Limb (tissue), 2 donors: ENCODE data around the gene IFNA5.
A peak's percentile ranks its signal among the peaks of the same experiment; 100 is the strongest.

Experiments
- DNase-seq, 2 donors: peaks; one replicate each; pipeline ENCODE4 v3.0.0-alpha.2; 2016; ENCODE audit errors: extremely low spot score in 2 of 2

IFNA5 gene

DNA sequence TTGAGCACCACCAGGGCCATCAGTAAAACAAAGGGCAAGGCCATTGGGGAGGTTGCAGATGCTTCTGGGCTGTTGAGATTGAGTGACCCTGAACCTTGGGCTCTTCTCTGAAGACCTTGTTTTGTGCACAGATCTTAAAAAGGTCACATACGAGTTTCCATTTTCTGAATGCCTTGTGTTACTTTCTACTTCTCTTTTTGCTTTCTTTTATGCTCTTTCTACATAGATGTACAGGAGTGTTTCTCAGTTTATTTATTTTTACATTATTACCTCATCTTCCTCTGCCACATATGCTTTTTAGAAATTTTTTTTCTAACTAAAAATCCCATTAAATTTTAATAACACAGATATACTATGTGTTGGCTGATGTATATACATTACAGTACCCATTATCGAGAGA is at the start of gene IFNA5:
Gene IFNA5, minus strand, starts transcription at position 101 of the 400 bp plus-strand sequence. Its CDS starts 57 bp downstream, at position 44.
- DNase-seq, result no peak

DNA sequence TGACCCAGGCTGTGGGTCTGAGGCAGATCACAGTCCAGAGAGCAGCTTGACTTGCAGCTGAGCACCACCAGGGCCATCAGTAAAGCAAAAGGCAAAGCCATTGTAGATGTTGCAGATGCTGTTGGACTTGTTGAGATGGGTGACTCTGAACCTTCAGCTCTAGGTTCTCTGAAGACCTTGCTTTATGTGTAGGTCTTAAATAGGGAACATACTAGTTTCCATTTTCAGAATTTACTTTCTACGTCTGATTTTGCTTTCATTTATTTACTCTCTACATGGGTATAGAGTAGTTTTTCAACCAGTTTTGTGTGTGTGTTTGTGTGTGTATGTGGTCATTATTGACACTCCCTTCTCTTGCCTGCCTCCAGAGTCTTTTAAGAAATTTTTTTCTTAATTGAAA is 45.7 kb upstream of the IFNA5 start, which contains the start of gene IFNA6:
Gene IFNA6, minus strand, starts transcription at position 101 of the 400 bp plus-strand sequence. Its CDS starts 0 bp downstream, at position 101.
- DNase-seq, result no peak

DNA sequence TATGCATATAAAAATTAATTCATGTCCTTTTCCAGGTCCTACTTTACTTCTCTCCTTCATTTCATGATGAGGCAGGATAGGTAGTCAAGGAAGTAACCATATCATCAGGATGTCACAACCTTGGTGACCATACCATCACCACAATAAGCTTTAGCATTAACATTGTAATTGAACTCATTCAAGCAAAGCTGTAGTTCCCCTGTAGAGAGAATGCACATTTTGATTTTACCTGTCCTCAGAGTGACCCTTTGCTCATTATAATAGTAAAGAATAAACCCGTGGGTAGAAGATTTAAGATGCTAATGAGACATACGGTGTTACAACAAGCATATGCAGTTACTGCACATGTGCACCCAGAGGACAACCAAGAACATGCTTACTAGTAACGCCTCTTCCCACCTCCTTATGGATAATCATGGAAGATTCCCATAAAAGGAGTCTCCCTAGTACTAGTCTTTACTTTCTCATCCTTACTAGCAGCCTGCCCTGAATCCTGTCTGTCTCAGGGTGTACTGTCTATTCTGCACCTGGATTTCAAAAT is 43.4 kb upstream of the IFNA5 start:
- no peak for DNase-seq

DNA sequence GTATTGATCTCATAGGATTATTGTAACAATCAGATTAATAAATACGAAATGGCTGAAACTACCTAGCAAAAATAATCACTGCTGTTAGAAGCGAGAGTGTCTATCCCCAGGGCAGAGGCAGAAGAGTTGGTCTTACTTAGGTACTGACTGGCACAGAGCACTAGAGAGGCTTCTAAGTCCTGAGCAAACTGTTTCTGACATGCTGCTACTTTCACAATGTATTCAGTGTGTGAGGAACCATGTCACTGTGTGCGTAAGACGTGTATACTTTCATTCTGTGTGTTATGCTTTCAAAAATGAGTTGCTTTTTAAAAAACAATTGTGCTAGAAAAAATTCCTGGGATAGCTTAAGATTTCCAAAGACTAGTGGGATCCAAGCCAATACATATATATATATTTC is 35.6 kb upstream of the IFNA5 start:
- DNase-seq, result no peak

DNA sequence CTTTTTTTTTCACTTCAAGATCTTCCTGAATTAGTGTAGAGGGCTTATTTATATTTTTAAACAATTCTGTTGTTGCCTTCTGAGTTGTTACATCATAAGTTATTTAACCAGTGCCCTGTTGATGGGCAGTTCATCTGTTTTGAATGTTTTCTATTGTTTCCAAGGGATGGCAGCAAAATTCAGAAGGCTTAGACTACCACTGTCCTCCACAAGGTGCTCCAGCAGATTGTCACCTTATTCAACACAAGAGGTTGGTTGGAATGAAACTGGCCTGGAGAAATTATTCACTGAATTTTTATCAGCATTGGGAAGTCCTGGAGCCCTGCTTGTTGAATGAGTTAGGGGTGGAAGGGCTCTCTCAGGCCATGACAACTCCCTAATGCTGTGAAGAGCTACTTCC is 31.3 kb upstream of the IFNA5 start:
- no peak for DNase-seq

DNA sequence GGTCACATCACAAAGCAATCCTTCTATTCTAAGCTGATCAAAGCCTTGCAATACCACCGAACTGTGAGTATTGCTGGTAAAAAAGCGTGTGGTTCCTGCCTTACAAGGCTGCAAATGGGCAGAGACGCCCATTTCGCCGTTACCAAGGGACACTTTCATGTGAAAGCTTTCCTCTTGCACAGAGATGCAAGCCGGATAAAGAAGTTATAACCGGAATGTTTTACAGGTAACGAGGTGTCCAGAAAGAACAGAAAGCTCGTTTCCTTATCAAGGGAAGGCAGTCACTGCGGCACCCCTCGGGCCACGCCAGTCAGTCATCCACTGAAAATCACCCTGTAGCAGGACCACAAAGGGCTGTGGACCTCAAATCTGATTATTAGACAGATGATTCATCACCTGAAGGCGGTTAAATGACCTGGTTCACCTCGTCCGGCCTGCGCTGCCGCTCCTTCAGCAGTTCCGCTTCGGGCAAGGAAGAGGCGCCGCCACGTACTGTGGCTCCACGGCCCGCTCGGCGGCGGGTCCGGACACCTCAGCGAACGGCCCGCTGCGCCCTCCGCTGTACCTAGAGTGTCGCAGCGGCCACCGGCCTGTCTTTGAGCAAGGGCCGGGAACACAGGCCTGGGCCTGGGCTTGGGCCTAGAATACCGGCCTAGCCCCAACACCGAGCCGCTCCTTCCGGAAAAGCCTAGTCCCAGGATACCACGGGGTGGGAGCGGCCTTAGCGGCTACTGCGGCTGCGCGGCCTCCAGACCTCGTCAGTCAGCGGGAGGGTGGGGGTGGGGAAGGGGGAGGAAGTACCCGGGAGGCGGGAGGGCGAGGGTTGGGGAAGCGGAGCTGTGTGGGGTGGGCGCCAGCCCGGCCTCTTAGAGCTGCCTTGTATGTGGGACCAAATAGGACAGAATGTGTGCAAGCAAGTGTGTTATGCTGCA is 29.9 kb upstream of the IFNA5 start, which contains the start of gene KLHL9:
Gene KLHL9, minus strand, starts transcription at position 704 of the 932 bp plus-strand sequence. Its CDS starts 545 bp downstream, at position 159.
- peak; percentile 92 to 96 for DNase-seq

DNA sequence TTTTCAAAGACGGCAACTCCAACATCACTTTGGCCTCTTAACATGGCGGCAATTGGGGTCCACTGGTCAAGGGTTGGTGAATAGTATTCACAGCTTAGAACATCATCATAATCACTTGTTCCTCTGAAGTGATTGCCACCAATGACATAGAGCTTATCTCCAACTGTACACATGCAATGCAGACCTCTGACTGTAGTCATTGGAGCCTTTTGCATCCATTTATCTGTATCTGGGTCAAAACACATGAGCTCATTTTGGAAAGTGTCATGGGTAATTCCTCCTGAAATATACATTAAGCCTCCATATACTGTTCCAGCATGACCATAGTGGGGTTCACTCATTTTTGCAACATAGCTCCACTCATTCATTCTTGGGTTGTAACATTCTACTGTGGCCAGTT is 28.1 kb upstream of the IFNA5 start:
- no peak for DNase-seq

DNA sequence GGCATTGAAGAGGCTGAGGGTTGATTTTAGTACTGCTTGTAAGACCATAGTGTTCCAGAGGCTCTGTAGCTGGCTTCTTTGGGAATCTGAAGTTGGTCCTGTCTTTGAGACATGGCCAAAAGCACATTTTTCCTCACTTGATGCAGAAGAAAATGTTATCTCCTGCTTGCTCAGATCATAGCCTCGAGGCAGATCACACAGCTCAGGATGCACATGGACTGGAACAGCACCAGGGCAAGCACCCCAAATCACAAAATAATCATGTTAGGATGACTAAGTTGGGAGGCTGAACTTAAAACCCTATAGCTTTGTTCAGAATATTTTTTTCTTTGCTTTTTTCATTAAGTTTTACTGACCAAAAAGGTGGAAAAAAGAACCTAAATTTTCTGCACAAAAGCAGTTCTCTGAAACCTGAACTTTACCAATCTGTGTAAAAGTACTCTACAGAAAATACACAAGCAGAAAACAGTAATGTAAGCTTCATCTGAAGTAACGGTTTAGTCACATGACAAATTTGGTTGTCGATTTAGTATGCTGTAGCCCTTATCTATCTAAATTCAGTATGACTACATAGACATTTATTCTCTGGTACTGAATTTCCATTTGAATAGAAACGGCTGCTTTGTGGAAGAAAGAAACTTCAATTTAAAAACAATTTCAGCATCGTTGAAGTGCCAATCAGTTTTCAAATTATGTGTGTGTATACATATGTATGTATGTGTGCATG is 26.7 kb upstream of the IFNA5 start:
- no peak for DNase-seq

DNA sequence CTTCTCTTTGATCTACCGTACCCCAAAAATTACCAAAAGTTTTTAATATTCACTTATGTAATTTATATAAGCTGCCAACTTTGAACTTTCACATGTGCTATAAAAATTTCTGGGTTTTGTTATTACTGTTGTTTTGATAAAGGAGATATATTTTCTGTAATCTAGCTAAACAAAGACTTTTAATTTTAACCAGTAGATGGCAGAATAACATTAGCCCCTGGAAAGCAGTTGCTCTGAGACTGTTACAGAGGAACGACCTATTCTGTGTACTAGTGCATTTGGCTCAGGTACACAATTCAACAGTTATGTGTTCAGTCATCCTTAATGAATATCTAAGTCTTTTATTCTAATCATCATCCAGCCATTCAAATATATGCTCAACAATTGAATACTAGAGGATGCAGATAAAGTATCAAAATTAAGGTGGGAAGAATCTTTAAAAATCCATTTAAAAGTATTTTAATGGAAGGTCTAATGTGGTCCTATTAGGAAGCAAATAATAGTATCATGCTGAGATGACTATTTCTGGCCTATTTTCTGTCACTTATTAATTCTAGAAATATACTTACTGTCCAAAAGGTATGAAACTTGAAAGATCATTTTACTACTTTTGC is 21.5 kb upstream of the IFNA5 start:
- DNase-seq, result peak in 1 of 2 donors; percentile 66

DNA sequence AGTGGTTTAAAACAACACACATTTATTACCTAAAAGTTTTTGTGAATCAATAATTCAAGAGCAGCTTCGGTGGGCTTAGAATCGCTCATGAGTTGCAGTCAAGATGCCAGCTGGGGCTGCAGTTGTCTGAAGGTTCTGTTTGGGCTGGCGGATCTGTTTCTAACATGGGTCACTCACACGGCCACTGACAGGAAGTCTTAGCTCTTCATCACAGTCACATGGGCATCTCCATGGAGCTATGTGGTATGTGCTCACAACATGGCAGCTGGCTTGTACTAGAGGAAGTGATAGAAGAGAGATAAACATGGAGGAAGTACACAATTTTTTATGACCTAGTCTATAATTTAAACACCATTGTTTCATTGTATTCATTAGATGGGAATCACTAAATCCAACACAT is 18.9 kb upstream of the IFNA5 start:
- DNase-seq, result no peak

DNA sequence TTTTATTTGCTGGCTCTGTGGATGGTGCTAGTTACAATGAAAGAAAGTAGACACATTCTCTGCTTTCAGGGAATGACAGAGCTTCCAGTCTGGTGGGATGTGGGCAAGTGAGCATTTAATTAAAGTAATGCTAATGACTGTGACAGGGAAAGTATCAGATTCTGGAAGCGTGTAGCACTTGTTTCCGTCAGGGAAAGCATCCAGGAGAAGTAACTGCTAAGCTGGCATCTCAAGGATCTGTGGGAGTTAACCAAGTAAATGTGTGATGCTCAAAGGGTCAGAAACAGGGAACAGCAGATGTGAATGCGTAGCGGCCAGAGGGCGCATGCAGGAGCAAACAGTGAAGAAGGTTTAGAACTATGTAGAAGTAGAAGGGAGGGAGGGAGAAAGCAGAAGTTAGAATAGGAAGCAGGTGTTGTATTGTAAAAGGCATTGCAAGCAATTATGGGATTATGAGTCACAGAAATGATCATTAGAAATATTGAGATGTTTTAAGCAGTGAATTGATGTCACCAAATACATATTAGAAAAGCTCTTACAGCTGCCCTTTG is 17.9 kb upstream of the IFNA5 start:
- no peak for DNase-seq

DNA sequence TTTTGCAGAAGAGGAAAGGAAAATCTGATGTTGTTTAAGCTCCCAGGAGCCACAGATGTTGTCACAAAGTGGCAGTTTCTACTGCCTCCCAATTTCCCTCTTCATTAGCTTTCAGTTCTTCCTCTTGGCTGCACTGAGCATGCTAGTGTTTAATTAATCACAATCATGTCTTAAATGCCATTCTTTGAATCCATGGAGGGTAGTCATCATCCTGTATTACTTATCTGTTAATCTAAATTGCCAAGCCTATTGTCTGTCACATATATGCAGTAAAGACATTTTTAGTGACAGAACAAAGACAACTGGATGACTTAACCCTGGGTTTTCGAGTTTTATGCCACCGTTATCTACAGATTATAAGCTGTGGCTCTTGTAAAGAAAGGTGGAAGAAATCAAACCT is 15.4 kb upstream of the IFNA5 start:
- DNase-seq, result no peak

DNA sequence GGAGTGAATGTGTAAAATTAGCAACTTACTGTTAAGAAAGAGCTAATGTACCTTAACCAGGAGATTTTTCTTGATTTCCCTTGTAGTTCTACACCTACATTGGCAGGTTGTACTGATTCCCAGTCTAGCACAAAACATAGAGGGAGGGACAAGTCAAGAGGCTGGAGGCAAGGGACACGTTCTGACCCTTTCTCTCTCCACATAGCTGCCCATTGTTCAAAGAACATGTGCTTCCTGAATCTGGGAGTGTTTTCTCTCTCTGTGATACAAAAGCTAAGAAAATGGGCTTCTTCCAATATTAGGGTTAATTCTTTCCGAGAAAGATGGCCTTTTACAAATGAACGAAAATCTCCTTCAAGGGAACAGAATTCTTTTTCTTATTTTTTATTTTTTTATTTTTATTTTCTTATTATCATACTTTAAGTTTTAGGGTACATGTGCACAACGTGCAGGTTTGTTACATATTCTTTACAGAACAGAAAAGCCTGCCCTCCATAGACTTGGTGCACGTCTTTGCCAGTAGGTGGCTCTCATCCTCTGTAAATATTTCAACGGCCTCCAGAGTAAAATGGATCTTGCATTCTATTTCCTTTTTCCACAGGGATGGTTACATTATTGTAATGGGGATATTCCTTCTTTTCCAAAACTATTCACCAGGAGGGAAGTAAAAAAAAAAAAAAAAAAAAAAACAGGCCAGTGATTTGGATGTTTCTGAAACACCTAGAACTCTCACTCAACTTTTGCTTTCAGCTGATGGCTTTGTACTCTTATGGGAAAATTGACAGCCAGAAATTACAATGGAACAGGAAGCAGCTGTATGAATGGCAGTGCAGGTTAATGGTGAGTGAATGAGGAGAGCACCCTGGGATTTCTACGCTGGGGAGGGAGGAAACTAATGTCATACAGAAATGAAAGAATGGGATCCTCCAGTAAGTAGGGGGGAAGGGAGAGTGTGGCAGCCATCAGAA is 13.1 kb upstream of the IFNA5 start:
- DNase-seq, result peak; percentile 40 to 58

DNA sequence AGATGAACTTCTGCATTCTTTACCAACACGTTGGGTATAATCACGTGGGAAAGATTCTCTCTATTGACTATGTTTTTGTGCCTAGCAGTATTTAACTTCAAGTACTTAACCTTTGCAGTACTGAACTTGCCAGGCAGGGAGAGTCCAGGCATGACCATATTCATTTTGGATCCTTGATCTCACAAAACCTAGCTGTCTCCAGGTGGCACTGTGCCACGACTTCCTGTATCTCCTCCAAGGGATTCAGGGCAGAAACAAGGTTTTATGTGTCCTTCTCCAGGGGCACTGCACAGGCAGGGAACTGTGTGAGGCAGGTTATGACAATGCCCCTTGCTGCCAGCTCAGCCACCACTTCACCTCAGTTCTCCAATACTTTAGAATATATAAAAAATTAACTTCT is 11.7 kb upstream of the IFNA5 start:
- no peak for DNase-seq

DNA sequence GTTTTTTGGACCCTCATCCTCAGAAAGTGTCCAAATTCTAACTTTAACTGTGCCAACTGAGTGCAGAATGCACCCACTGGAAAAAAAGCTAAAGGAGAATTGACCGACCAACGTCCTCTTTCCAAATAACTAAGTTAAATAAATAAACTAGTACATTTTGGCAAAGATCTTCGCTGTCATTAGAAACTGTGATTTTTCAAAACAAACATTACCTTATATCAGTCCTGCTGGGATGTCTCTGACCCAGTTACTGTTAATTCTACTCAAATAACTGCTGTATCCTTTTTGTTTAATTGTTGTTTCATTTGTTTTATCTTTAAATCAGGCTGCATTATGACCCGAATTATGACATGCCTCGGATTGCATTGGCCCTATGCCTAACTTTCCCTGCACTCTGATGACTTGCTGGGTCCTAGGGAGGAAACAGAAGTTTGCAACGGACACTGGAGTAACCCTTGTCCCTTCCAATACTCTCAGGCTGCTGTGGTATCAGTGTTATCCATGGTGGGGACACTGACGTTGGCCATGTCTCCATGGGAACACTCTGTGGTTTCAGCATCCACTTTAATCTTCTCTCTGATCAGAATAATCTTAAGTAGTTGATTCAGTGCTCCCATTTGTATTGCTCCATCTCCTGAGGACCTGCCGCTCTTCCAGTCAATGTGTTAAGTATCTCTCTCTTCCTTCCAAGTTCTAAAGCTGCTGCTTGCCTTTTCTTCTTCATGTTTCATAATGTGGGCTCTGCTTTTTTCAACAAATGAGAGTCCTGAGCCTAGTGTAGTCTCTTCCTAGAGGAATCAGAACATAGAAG is 11.1 kb upstream of the IFNA5 start:
- no peak for DNase-seq

DNA sequence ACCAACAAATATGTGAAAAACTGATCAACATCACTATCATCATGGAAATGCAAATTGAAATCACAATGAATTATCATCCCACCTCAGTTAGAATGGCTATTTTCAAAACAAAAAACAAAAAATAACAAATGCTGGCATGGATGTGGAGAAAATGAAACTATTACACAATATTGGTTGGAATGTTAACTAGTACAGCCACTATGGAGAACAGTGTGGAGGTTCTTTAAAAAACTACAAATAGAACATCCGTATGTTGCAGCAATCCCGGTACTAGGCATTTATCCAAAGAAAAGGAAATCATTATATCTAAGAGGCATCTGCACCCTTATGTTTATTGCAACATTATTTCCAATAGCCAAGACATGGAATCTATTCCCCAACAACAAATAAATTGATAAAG is 9.0 kb upstream of the IFNA5 start:
- DNase-seq, result no peak

DNA sequence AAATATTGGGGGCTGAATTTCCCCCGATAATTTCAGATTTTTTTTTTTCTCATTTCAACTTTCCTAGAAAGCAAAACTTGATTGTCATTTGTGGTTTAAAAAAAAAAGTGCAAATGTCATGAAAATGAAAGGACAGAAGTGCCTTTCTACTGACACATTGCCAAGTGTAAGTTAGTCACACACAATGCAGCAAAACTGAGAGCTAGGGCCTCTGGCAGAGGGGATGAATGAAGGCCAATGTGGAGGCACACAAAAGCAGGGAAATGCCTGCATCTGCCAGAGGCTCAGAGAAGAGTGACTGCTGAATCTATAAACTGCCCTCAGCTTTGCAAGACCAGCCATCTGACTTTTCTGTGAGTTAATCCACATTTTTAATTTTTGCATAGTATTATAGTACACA is 6.8 kb upstream of the IFNA5 start:
- no peak for DNase-seq

DNA sequence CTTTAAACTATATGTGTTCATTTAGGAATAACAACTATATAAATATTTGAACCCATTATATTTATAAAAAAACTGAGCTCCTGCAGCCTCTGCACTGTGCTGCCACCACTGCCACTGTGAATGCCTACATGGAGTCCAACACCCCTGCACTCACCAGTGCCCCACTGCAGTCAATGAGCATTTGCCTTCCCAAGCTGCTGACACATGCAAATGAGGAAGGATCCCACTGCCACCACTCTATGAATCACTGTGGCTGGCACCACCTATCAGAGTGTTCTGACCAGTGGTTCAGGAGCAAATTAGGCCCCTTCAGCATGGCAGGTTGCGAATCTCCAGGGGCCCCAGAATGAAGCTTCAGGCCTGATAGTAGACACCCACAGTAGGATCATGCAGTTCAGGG is 9.1 kb downstream of the IFNA5 start:
- no peak for DNase-seq

DNA sequence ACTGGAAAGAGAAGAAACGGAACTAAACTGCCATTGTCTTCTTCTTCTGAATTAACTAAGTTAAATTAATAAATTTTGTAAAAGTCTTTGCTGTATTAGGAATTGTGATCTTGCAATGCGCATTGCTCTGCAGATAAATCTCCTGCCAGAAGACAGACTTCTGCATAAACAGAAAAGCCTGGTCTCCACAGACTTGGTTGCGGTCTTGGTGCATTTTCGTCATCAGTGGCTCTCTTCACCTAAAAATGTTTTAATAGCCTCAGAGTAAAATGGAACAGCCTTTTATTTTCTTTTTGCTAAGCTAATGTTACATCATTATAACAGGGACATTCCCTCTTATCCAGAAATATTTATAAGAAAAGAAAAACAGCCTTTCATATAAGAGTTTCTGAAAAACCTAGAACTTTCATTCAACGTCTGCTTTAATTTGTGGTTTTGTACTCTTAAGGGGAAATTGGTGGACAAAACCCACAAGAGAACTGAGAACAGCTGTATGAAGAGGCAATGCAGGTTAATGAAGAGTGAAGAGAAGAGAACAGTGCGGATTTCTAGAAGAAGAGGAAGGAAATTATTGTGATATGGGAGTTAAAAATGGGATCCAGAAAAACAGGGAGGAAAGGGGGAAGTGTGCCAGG is 10.1 kb downstream of the IFNA5 start:
- no peak for DNase-seq
